ENCODE data around the gene SANBR.

- TF ChIP-seq, protein P1, sequence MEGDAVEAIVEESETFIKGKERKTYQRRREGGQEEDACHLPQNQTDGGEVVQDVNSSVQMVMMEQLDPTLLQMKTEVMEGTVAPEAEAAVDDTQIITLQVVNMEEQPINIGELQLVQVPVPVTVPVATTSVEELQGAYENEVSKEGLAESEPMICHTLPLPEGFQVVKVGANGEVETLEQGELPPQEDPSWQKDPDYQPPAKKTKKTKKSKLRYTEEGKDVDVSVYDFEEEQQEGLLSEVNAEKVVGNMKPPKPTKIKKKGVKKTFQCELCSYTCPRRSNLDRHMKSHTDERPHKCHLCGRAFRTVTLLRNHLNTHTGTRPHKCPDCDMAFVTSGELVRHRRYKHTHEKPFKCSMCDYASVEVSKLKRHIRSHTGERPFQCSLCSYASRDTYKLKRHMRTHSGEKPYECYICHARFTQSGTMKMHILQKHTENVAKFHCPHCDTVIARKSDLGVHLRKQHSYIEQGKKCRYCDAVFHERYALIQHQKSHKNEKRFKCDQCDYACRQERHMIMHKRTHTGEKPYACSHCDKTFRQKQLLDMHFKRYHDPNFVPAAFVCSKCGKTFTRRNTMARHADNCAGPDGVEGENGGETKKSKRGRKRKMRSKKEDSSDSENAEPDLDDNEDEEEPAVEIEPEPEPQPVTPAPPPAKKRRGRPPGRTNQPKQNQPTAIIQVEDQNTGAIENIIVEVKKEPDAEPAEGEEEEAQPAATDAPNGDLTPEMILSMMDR (conservative IDR thresholded peaks at IDR 0.05; ENCODE audit: low read length), result no peak
- no peak for TF ChIP-seq EZH2phosphoT487 (IDR thresholded peaks at IDR 0.05; ENCODE audit: borderline replicate concordance)
Measured at GRCh38 chr2:61074100-61074499, 8.4 kb downstream of the SANBR start.

Measured in Loucy (cell line).